ENCODE results near the gene ZC3H7A.

DNA sequence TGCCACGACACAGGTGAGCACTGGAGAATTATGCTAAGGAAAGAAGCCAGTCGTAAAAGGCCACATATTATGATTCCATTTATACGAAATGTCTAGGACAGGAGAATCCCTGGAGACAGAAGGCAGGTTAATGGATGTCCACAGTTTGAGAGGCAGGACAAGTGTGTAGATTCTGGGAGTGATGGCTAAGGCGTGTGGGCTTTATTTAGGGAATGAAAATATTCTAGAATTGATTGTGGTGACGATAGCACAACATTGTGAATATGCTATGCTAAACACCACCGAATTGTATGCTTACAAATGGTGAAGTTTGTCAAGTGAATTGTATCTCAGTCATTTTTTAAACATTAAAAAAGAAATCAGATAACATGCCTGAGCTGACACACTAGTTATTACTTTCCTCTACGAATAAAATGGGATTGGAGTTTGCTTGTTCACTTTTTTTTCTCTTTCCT lies 49.1 kb downstream of the ZC3H7A start:
- TF ChIP-seq EP300 (IDR thresholded peaks at IDR 0.05) (no peak), POLR2AphosphoS5 (IDR thresholded peaks at IDR 0.05) (no peak)
- TF ChIP-seq, protein P1, sequence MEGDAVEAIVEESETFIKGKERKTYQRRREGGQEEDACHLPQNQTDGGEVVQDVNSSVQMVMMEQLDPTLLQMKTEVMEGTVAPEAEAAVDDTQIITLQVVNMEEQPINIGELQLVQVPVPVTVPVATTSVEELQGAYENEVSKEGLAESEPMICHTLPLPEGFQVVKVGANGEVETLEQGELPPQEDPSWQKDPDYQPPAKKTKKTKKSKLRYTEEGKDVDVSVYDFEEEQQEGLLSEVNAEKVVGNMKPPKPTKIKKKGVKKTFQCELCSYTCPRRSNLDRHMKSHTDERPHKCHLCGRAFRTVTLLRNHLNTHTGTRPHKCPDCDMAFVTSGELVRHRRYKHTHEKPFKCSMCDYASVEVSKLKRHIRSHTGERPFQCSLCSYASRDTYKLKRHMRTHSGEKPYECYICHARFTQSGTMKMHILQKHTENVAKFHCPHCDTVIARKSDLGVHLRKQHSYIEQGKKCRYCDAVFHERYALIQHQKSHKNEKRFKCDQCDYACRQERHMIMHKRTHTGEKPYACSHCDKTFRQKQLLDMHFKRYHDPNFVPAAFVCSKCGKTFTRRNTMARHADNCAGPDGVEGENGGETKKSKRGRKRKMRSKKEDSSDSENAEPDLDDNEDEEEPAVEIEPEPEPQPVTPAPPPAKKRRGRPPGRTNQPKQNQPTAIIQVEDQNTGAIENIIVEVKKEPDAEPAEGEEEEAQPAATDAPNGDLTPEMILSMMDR (IDR thresholded peaks at IDR 0.05), result no peak

All from suprapubic skin (tissue), 4 donors.